ENCODE data around the gene FRY.

FRY gene

DNA sequence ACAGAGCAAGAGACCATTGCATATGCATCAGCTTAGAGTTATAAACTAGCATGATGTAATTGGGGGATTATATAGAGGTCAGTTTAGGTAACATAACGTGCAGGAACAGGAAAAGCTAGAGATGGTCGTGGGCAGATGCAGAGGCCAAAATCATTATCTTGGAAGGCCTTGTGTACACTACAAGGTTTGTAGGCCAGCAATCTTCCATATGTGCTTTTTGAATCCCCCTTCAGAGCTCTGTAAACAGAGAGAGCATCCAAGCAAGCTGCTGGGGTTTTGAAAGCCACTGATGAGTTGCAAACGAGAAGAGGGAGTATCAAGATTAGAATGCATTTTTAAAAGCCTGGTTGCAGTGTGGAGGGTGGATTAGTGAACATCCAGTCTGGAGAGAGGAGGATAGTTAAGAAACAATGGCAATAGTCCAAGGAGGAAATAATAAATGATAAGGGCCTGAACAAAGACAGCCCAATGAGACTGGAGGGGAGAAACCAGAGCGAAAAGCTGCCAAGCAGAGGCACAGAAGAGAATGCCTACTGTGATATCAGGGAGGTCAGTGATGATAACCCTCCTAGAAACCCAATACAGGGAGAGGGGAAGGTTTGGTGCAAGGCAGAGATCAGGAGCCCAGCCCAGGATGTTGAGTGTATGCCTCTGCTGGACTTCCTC is 174.0 kb downstream of the FRY start:
- no peak for ATAC-seq
- TF ChIP-seq SNAI2 (CRISPR knock-in tag; IDR thresholded peaks at IDR 0.05) (no peak), ZFP3 (CRISPR knock-in tag; IDR thresholded peaks at IDR 0.05) (0 out of 2 replicates have a peak, but pooled peaks have one; percentile 30), ZNF70 (CRISPR knock-in tag; IDR thresholded peaks at IDR 0.05) (peak; percentile 78; the same call in 1 of the 2 replicates)

- TF ChIP-seq ZFP30 (CRISPR knock-in tag; IDR thresholded peaks at IDR 0.05) (no peak), OSR1 (CRISPR knock-in tag; IDR thresholded peaks at IDR 0.05) (no peak), ZNF565 (CRISPR knock-in tag; conservative IDR thresholded peaks at IDR 0.05; ENCODE audit: low read depth) (no peak), ESRRG (CRISPR knock-in tag; IDR thresholded peaks at IDR 0.05) (no peak), ZNF8 (CRISPR knock-in tag; IDR thresholded peaks at IDR 0.05) (no peak), ZFP3 (CRISPR knock-in tag; IDR thresholded peaks at IDR 0.05) (no peak), TOX (CRISPR knock-in tag; IDR thresholded peaks at IDR 0.05; ENCODE audit: borderline replicate concordance) (no peak), RARB (CRISPR knock-in tag; IDR thresholded peaks at IDR 0.05) (no peak), PPARA (CRISPR knock-in tag; IDR thresholded peaks at IDR 0.05; ENCODE audit: borderline replicate concordance) (no peak), ZNF70 (CRISPR knock-in tag; IDR thresholded peaks at IDR 0.05) (no peak), BACH2 (CRISPR knock-in tag; IDR thresholded peaks at IDR 0.05; ENCODE audit: borderline replicate concordance) (no peak), ZC3H10 (CRISPR knock-in tag; IDR thresholded peaks at IDR 0.05) (no peak), SNAI2 (CRISPR knock-in tag; IDR thresholded peaks at IDR 0.05) (no peak), CSDC2 (CRISPR knock-in tag; IDR thresholded peaks at IDR 0.05) (no peak), TCF4 (CRISPR knock-in tag; IDR thresholded peaks at IDR 0.05; ENCODE audit: borderline replicate concordance) (no peak)
- TF ChIP-seq, protein P1, sequence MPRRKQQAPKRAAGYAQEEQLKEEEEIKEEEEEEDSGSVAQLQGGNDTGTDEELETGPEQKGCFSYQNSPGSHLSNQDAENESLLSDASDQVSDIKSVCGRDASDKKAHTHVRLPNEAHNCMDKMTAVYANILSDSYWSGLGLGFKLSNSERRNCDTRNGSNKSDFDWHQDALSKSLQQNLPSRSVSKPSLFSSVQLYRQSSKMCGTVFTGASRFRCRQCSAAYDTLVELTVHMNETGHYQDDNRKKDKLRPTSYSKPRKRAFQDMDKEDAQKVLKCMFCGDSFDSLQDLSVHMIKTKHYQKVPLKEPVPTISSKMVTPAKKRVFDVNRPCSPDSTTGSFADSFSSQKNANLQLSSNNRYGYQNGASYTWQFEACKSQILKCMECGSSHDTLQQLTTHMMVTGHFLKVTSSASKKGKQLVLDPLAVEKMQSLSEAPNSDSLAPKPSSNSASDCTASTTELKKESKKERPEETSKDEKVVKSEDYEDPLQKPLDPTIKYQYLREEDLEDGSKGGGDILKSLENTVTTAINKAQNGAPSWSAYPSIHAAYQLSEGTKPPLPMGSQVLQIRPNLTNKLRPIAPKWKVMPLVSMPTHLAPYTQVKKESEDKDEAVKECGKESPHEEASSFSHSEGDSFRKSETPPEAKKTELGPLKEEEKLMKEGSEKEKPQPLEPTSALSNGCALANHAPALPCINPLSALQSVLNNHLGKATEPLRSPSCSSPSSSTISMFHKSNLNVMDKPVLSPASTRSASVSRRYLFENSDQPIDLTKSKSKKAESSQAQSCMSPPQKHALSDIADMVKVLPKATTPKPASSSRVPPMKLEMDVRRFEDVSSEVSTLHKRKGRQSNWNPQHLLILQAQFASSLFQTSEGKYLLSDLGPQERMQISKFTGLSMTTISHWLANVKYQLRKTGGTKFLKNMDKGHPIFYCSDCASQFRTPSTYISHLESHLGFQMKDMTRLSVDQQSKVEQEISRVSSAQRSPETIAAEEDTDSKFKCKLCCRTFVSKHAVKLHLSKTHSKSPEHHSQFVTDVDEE (CRISPR knock-in tag; IDR thresholded peaks at IDR 0.05): no peak
- peak; percentile 53 for ATAC-seq
These were observed 174.6 kb downstream of the FRY start for GRCh38 chr13:32206097-32206740.

DNA sequence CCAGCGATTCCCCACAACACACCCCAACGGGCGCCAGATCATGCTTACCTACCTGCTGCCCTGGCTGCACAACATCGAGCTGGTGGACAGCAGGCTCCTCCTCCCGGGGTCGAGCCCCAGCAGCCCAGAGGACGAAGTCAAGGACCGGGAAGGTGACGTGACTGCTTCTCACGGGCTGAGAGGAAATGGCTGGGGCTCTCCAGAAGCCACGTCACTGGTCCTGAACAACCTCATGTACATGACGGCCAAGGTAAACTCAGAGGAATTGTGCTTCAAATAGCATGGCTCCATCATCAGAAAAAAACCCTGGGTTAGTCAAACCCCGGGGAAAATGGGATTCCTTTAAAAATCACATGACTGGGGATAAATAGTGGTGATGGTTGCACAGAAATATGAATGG is 177.3 kb downstream of the FRY start:
- TF ChIP-seq, protein P1 (CRISPR knock-in tag; IDR thresholded peaks at IDR 0.05): no peak
- TF ChIP-seq ZFP30 (CRISPR knock-in tag; IDR thresholded peaks at IDR 0.05) (no peak), ARNTL (CRISPR knock-in tag; IDR thresholded peaks at IDR 0.05; ENCODE audit: borderline replicate concordance, low read depth) (no peak), CREB5 (CRISPR knock-in tag; IDR thresholded peaks at IDR 0.05; ENCODE audit: low read depth) (no peak), ZNF565 (CRISPR knock-in tag; conservative IDR thresholded peaks at IDR 0.05; ENCODE audit: low read depth) (no peak), PATZ1 (CRISPR knock-in tag; IDR thresholded peaks at IDR 0.05; ENCODE audit: borderline replicate concordance) (no peak), SNAI2 (CRISPR knock-in tag; IDR thresholded peaks at IDR 0.05) (no peak), ZNF70 (CRISPR knock-in tag; IDR thresholded peaks at IDR 0.05) (no peak), PPARA (CRISPR knock-in tag; IDR thresholded peaks at IDR 0.05; ENCODE audit: borderline replicate concordance) (no peak), BACH2 (CRISPR knock-in tag; IDR thresholded peaks at IDR 0.05; ENCODE audit: borderline replicate concordance) (no peak), RARB (CRISPR knock-in tag; IDR thresholded peaks at IDR 0.05) (no peak), TCF4 (CRISPR knock-in tag; IDR thresholded peaks at IDR 0.05; ENCODE audit: borderline replicate concordance) (no peak), TOX (CRISPR knock-in tag; IDR thresholded peaks at IDR 0.05; ENCODE audit: borderline replicate concordance) (no peak), ZC3H10 (CRISPR knock-in tag; IDR thresholded peaks at IDR 0.05) (no peak), ZNF8 (CRISPR knock-in tag; IDR thresholded peaks at IDR 0.05) (no peak), ZFP3 (CRISPR knock-in tag; IDR thresholded peaks at IDR 0.05) (no peak), ESRRG (CRISPR knock-in tag; IDR thresholded peaks at IDR 0.05) (no peak), CSRNP3 (CRISPR knock-in tag; IDR thresholded peaks at IDR 0.05) (no peak), ISL1 (CRISPR knock-in tag; IDR thresholded peaks at IDR 0.05) (no peak), GLIS3 (CRISPR knock-in tag; IDR thresholded peaks at IDR 0.05) (no peak)
- ATAC-seq: no peak

Measured in SK-N-SH treated with all-trans-retinoic acid at 6 μM for 48 hours (cell line).